ENCODE data around the gene SIGLEC15. TPM values are rescaled to one million over a fixed set of nuclear protein-coding genes. Genes with fewer than 3 reads are reported as not detected.
"Not testable (repeated sequence)": the region's sequence is repeated elsewhere in the genome, so short reads cannot be mapped to it uniquely, and the experiment has no call there.

Gene SIGLEC15
- total RNA-seq, 2 experiments from 2014 or later, result not detected

DNA sequence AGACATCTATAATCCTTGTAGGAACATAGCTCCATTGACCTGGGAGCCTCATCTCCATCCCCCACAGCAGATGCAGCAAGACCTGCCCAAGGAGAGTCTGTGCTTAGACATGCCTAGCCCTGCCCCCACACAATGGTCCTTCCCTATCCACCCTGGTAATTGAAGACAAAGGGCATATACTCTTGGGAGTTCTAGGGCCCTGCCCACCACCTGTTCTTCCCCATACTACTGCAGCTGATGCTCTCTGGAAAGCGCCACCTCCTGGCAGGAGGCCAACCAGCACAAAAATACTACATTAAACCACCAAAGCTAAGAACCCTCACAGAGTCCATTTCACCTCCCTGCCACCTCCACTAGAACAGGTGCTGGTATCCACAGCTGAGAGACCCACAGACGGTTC, 18.3 kb upstream of the SIGLEC15 start:
- H3K27ac ChIP-seq (ENCODE audit: low read depth, low read length, poor library complexity, severe bottlenecking); CTCF ChIA-PET (ENCODE audit: unreplicated experiment); H3K4me2 ChIP-seq (ENCODE audit: low read length); POLR2A ChIA-PET; H3K4me1 ChIP-seq (ENCODE audit: insufficient read depth, low read length, poor library complexity, severe bottlenecking); H3K4me3 ChIP-seq (ENCODE audit: low read depth, low read length, poor library complexity, severe bottlenecking); H2AFZ ChIP-seq (ENCODE audit: low read length); H3K36me3 ChIP-seq (ENCODE audit: insufficient read depth, low read length); H3K9me2 ChIP-seq (ENCODE audit: insufficient read depth, low read length); BruUV-seq (replicated peaks); H3K9me3 ChIP-seq (ENCODE audit: low read length); intact Hi-C loops (cut with micrococcal nuclease; ENCODE audit: unreplicated experiment); H3K79me2 ChIP-seq (ENCODE audit: insufficient read depth, low read depth, low read length); H4K20me1 ChIP-seq (ENCODE audit: insufficient read depth, low read length): not testable (repeated sequence)
- DNase-seq (ENCODE audit: low spot score), result peak; percentile 21
- TF ChIP-seq, protein P1, sequence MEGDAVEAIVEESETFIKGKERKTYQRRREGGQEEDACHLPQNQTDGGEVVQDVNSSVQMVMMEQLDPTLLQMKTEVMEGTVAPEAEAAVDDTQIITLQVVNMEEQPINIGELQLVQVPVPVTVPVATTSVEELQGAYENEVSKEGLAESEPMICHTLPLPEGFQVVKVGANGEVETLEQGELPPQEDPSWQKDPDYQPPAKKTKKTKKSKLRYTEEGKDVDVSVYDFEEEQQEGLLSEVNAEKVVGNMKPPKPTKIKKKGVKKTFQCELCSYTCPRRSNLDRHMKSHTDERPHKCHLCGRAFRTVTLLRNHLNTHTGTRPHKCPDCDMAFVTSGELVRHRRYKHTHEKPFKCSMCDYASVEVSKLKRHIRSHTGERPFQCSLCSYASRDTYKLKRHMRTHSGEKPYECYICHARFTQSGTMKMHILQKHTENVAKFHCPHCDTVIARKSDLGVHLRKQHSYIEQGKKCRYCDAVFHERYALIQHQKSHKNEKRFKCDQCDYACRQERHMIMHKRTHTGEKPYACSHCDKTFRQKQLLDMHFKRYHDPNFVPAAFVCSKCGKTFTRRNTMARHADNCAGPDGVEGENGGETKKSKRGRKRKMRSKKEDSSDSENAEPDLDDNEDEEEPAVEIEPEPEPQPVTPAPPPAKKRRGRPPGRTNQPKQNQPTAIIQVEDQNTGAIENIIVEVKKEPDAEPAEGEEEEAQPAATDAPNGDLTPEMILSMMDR (conservative IDR thresholded peaks at IDR 0.05; ENCODE audit: low read length), result peak; percentile 56

DNA sequence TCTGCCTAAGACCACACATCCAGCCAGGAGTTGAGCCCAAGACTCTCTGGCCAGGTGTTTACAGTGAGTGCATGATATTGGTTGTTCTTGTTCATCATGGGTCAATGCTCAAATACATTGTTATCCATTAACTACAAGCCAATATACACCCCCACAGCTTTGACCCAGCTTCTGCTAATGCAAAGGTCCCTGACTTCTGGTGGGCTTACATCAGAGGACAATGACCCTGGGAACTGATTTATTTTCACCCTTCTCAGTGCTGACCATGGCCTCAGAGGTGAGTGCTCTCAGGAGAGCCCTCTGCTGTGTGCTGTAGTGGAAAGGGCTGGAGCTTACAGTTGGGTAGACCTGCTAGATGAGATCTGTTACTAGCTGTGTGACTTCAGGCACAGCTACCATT, 10.7 kb upstream of the SIGLEC15 start:
- DNase-seq (ENCODE audit: low spot score); H3K4me2 ChIP-seq (ENCODE audit: low read length); H2AFZ ChIP-seq (ENCODE audit: low read length); H3K9me3 ChIP-seq (ENCODE audit: low read length); BruUV-seq (replicated peaks); H3K4me1 ChIP-seq (ENCODE audit: insufficient read depth, low read length, poor library complexity, severe bottlenecking); H3K27ac ChIP-seq (ENCODE audit: low read depth, low read length, poor library complexity, severe bottlenecking); H4K20me1 ChIP-seq (ENCODE audit: insufficient read depth, low read length); H3K9me2 ChIP-seq (ENCODE audit: insufficient read depth, low read length); intact Hi-C loops (cut with micrococcal nuclease; ENCODE audit: unreplicated experiment); POLR2A ChIA-PET; H3K36me3 ChIP-seq (ENCODE audit: insufficient read depth, low read length); H3K4me3 ChIP-seq (ENCODE audit: low read depth, low read length, poor library complexity, severe bottlenecking); H3K79me2 ChIP-seq (ENCODE audit: insufficient read depth, low read depth, low read length); CTCF ChIA-PET (ENCODE audit: unreplicated experiment): not testable (repeated sequence)

DNA sequence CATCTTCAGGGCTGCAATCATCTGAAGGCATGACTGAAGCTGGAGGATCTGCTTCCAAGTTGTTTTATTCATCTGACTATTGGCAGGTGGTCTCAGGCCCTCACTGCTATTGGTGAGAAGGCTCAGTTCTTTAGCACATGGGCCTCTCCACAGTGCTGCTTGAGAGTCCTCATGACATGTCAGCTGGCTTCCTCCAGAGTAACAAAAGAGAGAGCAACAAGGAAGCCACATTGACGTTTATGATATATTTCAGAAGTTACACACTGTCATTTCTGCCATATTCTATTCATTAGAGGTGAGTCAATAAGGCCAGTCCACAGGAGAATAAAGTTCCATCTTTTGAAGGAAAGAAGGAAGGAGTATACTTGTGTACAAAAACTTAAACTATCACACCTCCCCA, 7.9 kb upstream of the SIGLEC15 start:
- no peaks in the 10 kb centered on the region for H3K4me1 ChIP-seq (ENCODE audit: insufficient read depth, low read length, poor library complexity, severe bottlenecking)
- no peaks in the 10 kb centered on the region for H3K36me3 ChIP-seq (ENCODE audit: insufficient read depth, low read length)
- H3K4me2 ChIP-seq (ENCODE audit: low read length), result no peak overlapping the region
- H2AFZ ChIP-seq (ENCODE audit: low read length), result no peak overlapping the region
- TF ChIP-seq, protein P1 (conservative IDR thresholded peaks at IDR 0.05; ENCODE audit: low read length), result no peak
- TF ChIP-seq EZH2phosphoT487 (IDR thresholded peaks at IDR 0.05; ENCODE audit: borderline replicate concordance, low read depth, low read length), result no peak
- H3K27ac ChIP-seq (ENCODE audit: low read depth, low read length, poor library complexity, severe bottlenecking), result no peak overlapping the region
- intact Hi-C loops (cut with micrococcal nuclease; ENCODE audit: unreplicated experiment), result no loop called here
- no peaks in the 10 kb centered on the region for H4K20me1 ChIP-seq (ENCODE audit: insufficient read depth, low read length)
- POLR2A ChIA-PET, result no interaction called here
- CTCF ChIA-PET (ENCODE audit: unreplicated experiment), result no interaction called here
- H3K9me3 ChIP-seq (ENCODE audit: low read length), result no peaks in the 10 kb centered on the region
- H3K4me3 ChIP-seq (ENCODE audit: low read depth, low read length, poor library complexity, severe bottlenecking), result no peak overlapping the region
- no TSS peak for BruUV-seq (replicated peaks)
- DNase-seq (ENCODE audit: low spot score), result no peak
- H3K9me2 ChIP-seq (ENCODE audit: insufficient read depth, low read length), result no peaks in the 10 kb centered on the region
- no peaks in the 10 kb centered on the region for H3K79me2 ChIP-seq (ENCODE audit: insufficient read depth, low read depth, low read length)

DNA sequence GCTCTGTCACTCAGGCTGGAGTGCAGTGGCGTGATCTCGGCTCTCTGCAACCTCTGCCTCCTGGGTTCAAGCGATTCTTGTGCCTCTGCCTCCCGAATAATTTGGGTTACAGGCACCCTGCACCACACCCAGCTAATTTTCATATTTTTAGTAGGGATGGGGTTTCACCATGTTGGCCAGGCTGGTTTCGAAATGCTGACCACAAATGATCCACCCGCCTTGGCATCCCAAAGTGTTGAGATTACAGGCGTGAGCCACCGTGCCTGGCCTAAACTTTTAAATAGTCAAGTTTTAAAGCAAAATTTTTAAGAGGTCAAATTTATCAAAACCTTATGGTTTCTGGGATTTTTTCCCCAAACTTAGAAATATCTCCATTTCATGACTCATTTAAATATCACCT, 6.7 kb upstream of the SIGLEC15 start:
- H4K20me1 ChIP-seq (ENCODE audit: insufficient read depth, low read length); H3K27ac ChIP-seq (ENCODE audit: low read depth, low read length, poor library complexity, severe bottlenecking); H3K9me2 ChIP-seq (ENCODE audit: insufficient read depth, low read length); H3K4me3 ChIP-seq (ENCODE audit: low read depth, low read length, poor library complexity, severe bottlenecking); H3K4me1 ChIP-seq (ENCODE audit: insufficient read depth, low read length, poor library complexity, severe bottlenecking); H3K4me2 ChIP-seq (ENCODE audit: low read length); intact Hi-C loops (cut with micrococcal nuclease; ENCODE audit: unreplicated experiment); POLR2A ChIA-PET; CTCF ChIA-PET (ENCODE audit: unreplicated experiment); H3K36me3 ChIP-seq (ENCODE audit: insufficient read depth, low read length); DNase-seq (ENCODE audit: low spot score); H3K79me2 ChIP-seq (ENCODE audit: insufficient read depth, low read depth, low read length); H2AFZ ChIP-seq (ENCODE audit: low read length); BruUV-seq (replicated peaks); H3K9me3 ChIP-seq (ENCODE audit: low read length): not testable (repeated sequence)
